HCT116 (cell line): ENCODE measurements around the gene SULT1E1.

Experiments used
- CEBPB ChIP-seq: IDR thresholded peaks from 2 replicates; pipeline ENCODE4 v1.6.1; 2012; ENCODE audit warnings: low read depth
- CTCF ChIP-seq, 3 experiments: fragments of 200-600 bp in 1 of 3; sonication (generic) in 1 of 3; IDR thresholded peaks in 2 of 3; conservative IDR thresholded peaks in 1 of 3; 2 replicates each; pipeline ENCODE4 v1.5.1; 2012 to 2017; ENCODE audit warnings: low read depth in 2 of 3, low read length in 2 of 3, antibody characterized with exemption in 1 of 3, borderline replicate concordance in 1 of 3, control low read depth in 1 of 3, mild to moderate bottlenecking in 1 of 3, mixed read lengths in 1 of 3, mixed run types in 1 of 3, moderate library complexity in 1 of 3; ENCODE audit not compliant: insufficient read depth in 1 of 3
- EGR1 ChIP-seq: IDR thresholded peaks from 2 replicates; pipeline ENCODE4 v1.6.1; 2012; ENCODE audit warnings: low read depth
- EZH2 ChIP-seq: fragments of 200-600 bp; sonication (generic); IDR thresholded peaks from 2 replicates; pipeline ENCODE4 v1.6.1; 2017; ENCODE audit warnings: antibody characterized with exemption, mixed run types
- FOSL1 ChIP-seq: IDR thresholded peaks from 2 replicates; pipeline ENCODE4 v1.6.1; 2012; ENCODE audit warnings: low read depth
- JUND ChIP-seq: IDR thresholded peaks from 2 replicates; pipeline ENCODE4 v1.6.1; 2012
- POLR2A ChIP-seq: IDR thresholded peaks from 2 replicates; pipeline ENCODE4 v1.7.0; 2011; ENCODE audit warnings: borderline replicate concordance; ENCODE audit not compliant: insufficient read depth, insufficient read length; ENCODE audit errors: extremely low read depth
- POLR2AphosphoS5 ChIP-seq: IDR thresholded peaks from 2 replicates; pipeline ENCODE4 v1.6.1; 2011; ENCODE audit warnings: mild to moderate bottlenecking, low read depth, low read length, moderate library complexity
- RAD21 ChIP-seq: IDR thresholded peaks from 2 replicates; pipeline ENCODE4 v1.6.1; 2012; ENCODE audit warnings: low read depth, mild to moderate bottlenecking
- REST ChIP-seq: IDR thresholded peaks from 2 replicates; pipeline ENCODE4 v1.6.1; 2012; ENCODE audit warnings: low read depth
- ZNF274 ChIP-seq: fragments of 200-500 bp; sonication (Bioruptor generic); IDR thresholded peaks from 2 replicates; pipeline ENCODE4 v1.6.1; 2014; ENCODE audit warnings: mild to moderate bottlenecking, low read depth, low read length, inconsistent platforms
- TF ChIP-seq, protein P1 (sequence below): IDR thresholded peaks from 2 replicates; pipeline ENCODE4 v1.6.1; 2012
- TF ChIP-seq, protein P2 (sequence below): IDR thresholded peaks from 2 replicates; pipeline ENCODE4 v1.6.1; 2012

- TF ChIP-seq, protein P1, sequence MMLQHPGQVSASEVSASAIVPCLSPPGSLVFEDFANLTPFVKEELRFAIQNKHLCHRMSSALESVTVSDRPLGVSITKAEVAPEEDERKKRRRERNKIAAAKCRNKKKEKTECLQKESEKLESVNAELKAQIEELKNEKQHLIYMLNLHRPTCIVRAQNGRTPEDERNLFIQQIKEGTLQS, result no peak
- TF ChIP-seq CTCF (IDR thresholded peaks at IDR 0.05 in 2 of 3, conservative IDR thresholded peaks at IDR 0.05 in 1 of 3; ENCODE audit: borderline replicate concordance in 1 of 3, insufficient read depth in 1 of 3, low read depth in 2 of 3, low read length in 2 of 3) (no peak), POLR2AphosphoS5 (no peak), POLR2A (no peak), ZNF274 (no peak), EZH2 (no peak), RAD21 (no peak), EGR1 (no peak), JUND (no peak), REST (no peak), CEBPB (no peak), FOSL1 (no peak)
- TF ChIP-seq, protein P2, sequence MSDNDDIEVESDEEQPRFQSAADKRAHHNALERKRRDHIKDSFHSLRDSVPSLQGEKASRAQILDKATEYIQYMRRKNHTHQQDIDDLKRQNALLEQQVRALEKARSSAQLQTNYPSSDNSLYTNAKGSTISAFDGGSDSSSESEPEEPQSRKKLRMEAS, result no peak
Observed at GRCh38 chr4:69843932-69844331, 16.0 kb downstream of the SULT1E1 start.
